Stimulated activated CD4-positive, alpha-beta T cell treated with anti-CD3 and anti-CD28 coated beads, Interleukin-4, amount 100 ng/mL, for 1 hour (primary cell): Measurements from ENCODE around the gene LSM3.

Source experiments
- DNase-seq: peaks from one replicate; pipeline ENCODE4 v3.0.0-alpha.2; 2020

The LSM3 gene

DNA sequence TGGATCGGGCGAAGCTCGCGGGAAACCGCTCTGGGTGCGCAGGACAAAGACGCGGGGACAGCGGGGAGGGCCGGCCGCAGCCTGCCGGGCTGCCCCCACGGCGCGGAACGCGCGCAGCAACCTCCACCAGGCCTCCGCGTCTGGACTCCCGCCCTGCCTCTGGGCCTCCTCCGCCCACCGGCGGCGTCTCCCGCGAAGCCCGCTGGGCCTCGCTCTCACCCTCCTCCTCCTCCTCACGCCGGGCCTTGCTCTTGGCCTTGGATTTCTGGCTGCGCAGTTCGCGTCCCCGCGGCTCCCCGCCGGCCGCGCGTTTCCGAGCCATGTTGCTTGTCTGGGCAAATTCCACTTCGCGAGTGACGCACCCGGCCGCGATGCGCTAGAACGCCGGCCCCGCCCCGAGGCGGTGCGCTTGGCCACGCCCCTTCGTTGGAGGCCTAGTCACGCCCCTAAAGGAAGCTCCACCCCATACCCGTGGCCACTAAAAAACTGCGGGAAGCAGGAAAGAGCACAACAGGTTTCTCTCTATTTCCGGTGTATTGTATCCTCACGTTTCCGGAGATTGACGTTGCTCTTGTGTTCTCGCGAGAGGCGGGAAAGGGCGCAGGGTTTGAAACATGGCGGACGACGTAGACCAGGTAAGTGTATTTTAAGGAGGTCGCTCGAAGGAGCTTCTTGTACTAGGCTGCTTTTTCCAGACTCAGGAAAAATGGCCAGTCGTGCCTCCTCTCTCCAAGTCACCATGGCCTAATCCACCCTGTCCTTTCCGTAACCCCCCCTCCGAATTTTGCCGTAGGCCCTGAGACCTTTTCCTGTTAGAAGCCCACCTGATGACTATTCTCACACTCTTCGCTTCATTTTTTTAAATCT lies at the start of gene LSM3, which contains the start of gene XPC:
TSS of gene LSM3 (plus strand) at position 571 of the 867 bp plus-strand sequence. CDS start at position 615, 44 bp downstream.
TSS of gene XPC (minus strand) at position 355 of the 867 bp plus-strand sequence. CDS start at position 322, 33 bp downstream.
- peak; percentile 95 for DNase-seq

DNA sequence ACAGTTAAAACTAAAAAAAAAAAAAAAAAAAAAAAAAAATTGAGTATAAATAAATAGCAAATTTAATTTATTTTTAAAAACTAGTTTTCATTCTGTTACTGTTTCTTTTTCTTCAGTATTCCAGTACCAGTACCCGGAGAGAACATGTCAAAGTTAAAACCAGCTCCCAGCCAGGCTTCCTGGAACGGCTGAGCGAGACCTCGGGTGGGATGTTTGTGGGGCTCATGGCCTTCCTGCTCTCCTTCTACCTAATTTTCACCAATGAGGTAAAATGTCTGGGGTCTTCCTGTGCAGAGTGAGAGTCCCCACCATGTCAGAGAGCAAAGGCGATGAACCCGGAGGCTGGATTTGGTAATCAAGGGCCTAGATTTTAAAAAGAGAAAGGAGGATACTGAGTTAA lies 49.3 kb upstream of the LSM3 start:
- no peak for DNase-seq

DNA sequence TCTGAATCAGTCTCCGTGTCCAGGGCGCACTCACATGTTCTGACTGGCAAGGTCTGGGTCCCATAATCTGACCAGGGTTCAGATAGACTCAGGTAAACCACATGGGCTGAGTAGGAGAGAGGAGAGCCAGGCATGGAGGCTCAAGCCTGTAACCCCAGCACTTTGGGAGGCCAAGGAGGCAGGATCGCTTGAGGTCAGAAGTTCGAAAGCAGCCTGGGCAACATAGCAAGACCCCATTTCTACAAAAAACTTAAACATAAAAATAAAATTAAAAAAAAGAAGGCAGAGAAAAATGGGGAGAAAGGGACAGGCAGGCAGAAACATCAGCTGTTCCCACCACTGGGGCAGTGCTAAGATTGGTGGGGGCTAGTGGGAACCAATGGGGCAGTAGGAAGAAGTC lies 48.4 kb upstream of the LSM3 start:
- DNase-seq: no peak

DNA sequence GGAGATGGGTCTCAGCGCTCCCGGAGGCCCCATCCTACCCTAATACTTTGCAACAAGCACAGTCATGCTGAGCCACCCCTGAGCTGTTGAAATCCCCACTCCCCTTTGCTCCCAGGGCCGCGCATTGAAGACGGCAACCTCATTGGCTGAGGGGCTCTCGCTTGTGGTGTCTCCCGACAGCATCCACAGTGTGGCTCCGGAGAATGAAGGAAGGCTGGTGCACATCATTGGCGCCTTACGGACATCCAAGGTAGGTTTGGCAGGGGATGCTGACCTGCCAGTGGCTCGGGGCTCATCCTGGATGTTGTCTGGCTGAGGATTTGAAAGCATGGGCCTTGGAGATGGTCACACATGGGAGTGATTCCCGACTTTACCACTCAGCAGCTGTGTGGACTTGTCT lies 47.9 kb upstream of the LSM3 start:
- DNase-seq: no peak

DNA sequence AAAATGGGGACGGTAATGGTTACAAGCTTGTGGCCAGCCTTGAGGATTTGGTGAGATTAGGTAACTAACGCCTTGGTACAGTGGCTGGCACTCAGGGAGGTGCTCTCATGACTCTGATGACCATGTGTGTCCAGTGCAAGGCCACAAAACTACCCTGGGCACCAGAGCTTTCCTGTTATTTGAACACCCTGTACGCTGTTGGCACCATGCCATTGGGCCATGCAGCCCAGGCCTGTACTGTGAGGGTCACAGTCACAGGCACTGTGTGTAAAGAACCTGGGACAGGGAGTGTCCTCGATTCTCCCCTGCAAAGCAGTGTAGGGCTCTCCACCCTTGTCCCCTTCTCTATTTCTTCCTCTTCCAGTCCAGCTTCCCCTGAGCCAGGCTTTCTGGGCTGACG lies 47.5 kb upstream of the LSM3 start:
- DNase-seq: no peak

DNA sequence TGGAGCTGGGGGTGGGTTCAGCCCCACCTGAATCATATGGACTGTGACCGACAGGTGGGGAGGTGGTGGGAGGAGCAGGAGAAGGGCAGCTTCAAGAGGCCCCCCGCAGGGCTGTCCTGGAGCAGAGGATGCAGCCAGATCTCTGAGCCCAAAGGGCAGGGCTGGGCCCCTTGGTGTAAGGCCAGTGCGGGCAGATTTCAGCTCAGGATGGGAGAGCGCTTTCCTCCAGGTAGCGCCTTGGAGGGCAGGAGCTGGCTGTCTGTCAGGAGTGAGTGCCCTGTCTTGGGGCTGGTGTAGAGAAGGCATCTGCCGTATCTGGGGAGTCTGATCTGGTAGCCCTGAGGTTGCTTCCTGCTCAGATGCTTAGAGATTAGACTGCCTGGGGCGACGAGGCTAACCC lies 46.5 kb upstream of the LSM3 start:
- DNase-seq: no peak

DNA sequence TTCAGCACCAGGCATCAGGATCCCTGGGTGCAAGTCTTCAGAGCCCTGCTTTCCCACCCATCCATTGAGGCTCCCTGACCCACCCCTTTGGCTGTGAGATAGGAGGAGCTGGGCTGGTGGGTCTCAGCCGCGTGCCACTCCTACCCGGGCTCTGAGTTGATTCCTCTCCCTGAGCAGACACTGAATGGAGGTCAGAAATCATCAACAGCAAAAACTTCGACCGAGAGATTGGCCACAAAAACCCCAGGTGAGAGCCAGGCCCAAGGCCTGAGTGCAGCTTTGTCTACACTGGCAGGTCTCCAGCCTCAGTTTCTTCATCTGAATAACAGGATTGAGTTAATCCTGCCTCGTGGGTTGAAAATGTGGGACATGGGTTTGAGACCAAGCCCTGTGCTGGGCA lies 45.9 kb upstream of the LSM3 start:
- DNase-seq: no peak

DNA sequence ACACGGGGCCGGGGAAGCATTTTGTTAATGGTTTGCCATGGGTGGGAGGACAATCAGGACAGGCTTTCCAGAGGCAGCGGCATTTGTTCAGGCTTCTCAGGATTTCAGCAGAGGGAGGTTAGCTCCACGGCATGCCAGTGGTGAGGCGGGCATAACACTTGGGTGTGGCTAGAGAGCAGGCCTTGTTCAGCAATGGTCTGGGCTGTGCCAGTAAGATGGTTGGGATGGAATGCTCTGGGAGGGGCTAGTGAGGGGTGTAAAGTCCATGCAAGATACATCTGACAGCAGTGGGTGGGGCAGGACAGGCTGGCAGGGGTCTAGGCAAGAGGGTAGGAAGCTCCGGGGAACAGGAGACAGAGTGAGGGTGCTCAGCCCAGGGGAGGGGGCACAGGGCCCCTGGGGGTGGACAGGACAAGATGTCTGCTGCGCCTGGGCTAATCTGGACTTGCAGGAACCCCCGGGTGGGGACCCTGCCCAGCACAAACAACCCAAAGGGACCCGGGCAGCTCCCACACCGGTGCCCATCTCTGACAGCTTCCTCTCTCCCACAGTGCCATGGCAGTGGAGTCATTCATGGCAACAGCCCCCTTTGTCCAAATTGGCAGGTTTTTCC lies 45.3 kb upstream of the LSM3 start:
- no peak for DNase-seq

DNA sequence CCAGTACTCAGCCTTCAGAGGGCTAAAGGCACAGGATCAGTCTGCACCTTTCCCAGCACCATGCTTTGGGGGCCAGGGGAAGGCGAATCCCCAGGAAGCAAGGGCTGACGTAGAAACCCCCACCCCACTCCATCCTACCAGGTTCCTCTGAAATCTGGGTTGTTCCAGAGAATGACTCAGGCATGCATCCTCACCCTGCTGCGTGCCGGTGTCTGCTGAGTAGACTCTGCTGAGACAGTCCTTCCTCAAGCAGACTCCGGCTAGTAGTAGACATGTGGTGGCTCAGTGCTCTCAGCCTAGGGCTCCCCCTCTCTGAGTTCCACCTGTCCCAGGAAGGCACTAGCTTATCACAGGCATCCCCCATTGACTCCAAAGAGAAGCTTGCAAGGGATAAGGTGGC lies 44.7 kb upstream of the LSM3 start:
- DNase-seq: no peak

DNA sequence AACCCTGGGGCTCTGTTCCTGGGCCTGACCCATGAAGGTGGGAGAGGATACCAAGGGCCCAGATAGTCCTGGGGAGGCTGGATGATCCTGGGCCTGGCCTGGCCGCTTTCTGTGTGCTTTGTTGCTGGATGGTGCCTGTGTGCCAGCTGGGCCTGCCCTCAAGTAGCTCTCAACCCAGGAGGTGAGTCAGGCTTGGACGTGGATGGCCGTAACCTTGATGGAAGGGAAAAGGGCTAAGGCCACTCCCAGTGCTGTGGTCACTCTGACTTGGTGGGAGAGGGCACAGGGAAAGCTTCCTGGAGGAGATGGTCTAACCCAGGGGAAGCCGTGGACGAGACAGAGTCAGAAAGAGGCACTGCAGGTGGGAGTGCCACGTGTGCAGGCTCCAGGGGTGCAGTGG lies 44.3 kb upstream of the LSM3 start:
- no peak for DNase-seq

DNA sequence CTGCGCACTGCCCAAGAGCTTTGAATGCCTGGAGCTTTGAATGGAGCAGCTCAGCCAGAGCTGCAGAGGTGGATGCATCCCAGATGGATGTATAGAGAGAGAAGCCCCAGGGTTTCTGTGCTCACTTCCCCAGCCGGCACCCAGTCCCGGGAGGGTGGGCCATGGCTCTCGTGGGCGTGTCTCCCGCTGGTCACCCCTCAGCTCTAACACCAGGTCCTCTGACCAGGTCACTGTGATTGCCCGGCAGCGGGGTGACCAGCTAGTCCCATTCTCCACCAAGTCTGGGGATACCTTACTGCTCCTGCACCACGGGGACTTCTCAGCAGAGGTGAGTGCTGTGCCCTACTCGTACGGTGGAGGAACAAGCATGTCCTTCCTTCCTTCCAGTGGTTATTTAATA lies 43.0 kb upstream of the LSM3 start:
- no peak for DNase-seq

DNA sequence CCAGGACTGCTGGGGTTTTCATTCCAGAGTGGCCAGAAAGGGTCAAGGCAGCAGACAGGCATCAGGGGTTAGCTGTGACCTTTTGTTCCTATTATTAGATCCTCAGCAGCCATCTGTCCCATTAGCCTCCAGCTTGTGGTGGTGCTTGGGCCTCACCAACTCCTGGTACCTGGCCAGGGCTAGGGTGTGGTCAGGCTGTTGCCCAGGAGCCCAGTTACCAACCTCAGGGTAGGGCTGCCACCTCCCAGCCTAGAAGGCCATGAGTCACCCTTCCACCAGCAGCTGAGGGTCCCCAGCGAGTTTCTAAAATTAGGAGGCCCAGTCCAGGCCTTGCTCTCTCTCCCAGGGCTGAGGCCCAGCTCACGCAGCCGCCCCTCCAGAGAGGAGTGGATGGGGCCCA lies 41.6 kb upstream of the LSM3 start:
- no peak for DNase-seq

DNA sequence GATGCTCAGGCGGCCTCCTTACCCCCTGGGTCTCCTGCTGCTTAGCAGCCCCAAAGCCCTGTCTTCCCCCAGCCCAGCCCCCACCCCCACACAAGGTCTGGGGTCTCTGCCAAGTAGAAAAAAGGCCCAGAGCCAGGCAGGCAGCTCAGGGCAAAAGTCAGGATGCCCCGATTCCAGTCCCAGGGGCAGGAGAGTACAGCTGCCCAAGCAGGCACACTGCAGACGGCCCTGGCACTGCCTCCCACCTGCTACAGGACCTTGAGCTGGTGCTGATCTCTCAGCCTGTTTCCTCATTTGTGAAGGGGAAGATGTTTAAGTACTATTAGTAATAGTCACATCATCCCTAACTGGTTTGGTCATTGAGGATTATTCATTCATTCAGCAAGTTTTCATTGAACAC lies 41.2 kb upstream of the LSM3 start:
- DNase-seq: no peak

DNA sequence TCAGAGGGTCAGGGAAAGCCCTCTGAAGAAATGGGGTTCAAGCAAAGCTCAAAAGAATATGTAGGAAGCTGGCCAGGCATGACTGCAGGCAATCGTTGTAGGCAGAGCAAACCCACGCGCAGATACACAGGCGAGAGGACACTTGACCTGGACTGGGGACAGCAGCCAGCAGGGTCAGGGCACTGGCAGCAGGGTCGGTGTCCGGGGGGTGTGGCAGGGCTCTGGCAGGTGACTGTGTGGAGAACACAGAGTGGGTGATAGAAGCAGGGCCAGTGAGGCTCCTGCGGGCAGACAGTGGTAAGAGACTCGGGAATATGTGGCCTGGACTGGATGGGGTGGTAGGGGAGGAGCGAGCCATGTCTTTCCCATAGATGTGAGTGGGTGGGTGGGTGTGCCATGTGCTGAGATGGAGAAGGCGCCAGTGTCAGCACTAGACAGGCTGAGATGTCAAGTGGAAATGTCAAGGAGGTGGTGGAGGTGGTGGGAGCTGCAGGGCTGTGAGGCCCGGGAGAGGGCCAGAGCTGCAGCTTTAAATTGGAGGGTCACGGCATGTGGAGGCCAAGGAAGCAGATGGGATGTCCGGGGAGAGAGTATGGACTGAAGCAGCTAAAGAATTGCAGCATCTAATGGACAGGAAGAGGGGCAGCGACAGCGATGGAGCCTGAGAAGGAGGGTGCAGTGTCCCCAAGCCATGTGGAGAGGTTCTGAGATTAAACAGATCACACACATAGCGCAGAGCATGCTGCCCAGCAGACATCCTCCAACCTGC lies 40.3 kb upstream of the LSM3 start:
- no peak for DNase-seq

DNA sequence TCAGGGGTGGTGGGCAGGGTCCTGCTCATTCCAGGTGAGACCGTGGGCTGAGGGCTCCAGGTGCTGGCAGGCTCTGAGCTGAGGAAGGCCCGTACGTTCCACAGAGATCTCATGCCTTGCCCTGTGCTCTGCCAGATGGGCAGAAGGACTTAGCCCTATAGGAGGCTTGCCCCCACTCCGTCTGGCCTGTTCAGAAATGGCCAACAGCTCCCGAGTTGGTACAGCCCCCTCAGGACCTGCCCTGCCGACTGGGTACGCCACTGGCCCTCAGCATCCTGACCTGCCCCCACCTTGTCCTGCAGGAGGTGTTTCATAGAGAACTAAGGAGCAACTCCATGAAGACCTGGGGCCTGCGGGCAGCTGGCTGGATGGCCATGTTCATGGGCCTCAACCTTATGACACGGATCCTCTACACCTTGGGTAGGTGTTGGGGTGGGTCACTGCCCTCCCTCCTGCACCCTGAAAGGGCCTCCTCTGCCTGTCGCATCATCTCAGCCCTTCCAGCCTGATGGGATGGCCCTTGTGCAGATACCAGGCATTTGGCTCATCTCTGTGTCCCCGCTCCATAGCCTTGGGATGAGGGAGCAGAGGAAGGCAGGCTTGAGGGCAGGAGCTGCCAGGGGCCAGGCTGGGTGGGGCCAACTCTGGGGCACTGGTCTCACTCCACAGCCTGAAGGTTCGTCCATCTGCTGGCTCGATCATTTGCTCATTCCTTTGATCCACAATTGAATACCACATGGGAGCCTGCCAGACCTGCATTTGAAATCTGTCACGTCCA lies 39.5 kb upstream of the LSM3 start:
- no peak for DNase-seq

DNA sequence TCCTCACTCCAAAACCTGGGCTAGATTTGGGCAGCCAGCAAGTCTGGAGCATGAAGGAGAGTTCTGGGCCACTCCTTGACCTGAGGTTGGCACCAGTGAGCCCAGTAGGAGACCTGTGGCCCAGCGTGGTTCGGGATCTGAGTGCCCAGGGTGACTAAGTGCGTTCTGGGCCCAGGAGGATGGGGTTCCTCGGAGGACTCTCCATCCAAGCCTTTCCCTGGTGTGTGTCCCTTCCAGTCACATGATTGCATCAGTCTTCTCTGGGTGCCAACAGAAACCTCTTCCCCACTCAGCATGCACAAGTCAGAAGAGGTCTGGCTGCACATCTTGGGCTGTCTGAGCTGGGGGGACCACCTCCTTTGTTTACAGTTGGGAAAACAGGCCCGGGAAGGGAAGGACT lies 38.8 kb upstream of the LSM3 start:
- DNase-seq: no peak

DNA sequence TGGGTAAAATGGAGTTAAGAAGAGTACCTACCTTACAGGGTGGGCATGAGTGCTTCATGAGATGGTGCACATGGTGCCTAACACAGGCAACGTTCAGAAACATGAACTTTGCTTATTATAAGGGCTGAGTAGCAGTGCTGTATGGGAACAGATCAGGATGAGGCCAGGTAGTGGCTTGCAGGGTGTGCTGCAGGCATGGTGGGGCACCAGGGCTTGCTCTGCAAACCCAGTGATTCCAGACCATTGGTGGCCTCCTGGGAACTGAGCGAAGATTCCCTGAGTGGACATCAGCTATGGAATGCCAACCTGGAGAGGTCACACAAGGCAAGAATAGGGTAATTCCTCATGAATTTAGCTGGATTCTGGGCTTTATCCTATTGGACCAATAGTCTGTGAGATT lies 37.9 kb upstream of the LSM3 start:
- no peak for DNase-seq

DNA sequence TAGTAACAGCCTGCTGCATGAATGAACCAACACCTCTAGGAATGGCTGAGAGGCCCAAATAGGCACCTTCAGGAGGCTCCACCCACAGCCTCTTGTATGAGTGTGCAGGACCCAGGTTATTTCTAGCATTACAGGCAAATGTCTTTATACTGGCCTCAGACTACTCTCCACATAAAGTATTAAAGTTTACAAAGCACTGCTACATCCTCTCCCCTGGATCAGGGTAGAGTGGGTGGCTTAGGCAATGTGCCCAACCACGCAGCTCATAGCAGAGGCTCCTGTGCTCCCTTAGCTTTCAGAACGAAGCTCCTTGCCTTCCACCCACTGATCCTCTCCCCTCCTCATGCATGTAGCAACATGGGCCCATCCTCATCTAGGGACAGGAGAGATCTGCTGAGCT lies 37.5 kb upstream of the LSM3 start:
- DNase-seq: no peak

DNA sequence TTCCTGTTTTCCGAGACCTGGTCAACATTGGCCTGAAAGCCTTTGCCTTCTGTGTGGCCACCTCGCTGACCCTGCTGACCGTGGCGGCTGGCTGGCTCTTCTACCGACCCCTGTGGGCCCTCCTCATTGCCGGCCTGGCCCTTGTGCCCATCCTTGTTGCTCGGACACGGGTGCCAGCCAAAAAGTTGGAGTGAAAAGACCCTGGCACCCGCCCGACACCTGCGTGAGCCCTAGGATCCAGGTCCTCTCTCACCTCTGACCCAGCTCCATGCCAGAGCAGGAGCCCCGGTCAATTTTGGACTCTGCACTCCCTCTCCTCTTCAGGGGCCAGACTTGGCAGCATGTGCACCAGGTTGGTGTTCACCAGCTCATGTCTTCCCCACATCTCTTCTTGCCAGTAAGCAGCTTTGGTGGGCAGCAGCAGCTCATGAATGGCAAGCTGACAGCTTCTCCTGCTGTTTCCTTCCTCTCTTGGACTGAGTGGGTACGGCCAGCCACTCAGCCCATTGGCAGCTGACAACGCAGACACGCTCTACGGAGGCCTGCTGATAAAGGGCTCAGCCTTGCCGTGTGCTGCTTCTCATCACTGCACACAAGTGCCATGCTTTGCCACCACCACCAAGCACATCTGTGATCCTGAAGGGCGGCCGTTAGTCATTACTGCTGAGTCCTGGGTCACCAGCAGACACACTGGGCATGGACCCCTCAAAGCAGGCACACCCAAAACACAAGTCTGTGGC lies 36.8 kb upstream of the LSM3 start:
- no peak for DNase-seq

DNA sequence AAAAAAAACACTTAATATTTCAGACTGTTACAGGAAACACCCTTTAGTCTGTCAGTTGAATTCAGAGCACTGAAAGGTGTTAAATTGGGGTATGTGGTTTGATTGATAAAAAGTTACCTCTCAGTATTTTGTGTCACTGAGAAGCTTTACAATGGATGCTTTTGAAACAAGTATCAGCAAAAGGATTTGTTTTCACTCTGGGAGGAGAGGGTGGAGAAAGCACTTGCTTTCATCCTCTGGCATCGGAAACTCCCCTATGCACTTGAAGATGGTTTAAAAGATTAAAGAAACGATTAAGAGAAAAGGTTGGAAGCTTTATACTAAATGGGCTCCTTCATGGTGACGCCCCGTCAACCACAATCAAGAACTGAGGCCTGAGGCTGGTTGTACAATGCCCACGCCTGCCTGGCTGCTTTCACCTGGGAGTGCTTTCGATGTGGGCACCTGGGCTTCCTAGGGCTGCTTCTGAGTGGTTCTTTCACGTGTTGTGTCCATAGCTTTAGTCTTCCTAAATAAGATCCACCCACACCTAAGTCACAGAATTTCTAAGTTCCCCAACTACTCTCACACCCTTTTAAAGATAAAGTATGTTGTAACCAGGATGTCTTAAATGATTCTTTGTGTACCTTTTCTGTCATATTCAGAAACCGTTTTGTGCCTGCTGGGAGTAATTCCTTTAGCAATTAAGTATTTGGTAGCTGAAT lies 35.9 kb upstream of the LSM3 start:
- DNase-seq: peak; percentile 29
